HepG2 (cell line): ENCODE data around the gene IER5L. TPM values are rescaled to one million over a fixed set of nuclear protein-coding genes. Genes with fewer than 3 reads are reported as not detected.

Experiments used
- ARID2 ChIP-seq: sonication (generic); formaldehyde crosslinking; IDR thresholded peaks from 2 replicates; pipeline ENCODE4 v1.8.1; 2022; ENCODE audit warnings: mild to moderate bottlenecking, missing genetic modification reagents, borderline replicate concordance
- BRF2 ChIP-seq: sonication (generic); formaldehyde crosslinking; IDR thresholded peaks from 2 replicates; pipeline ENCODE4 v1.8.1; 2022; ENCODE audit warnings: mild to moderate bottlenecking, missing genetic modification reagents
- CBX1 ChIP-seq: IDR thresholded peaks from one replicate; pipeline ENCODE4 v1.6.1; 2016; ENCODE audit warnings: antibody characterized with exemption, low read depth
- CERS6 ChIP-seq: sonication (generic); formaldehyde crosslinking; IDR thresholded peaks from 2 replicates; pipeline ENCODE4 v1.5.0; 2020; ENCODE audit warnings: missing genetic modification reagents
- KAT7 ChIP-seq: IDR thresholded peaks from 2 replicates; pipeline ENCODE4 v1.6.1; 2018; ENCODE audit warnings: borderline replicate concordance, missing compliant biosample characterization
- KLF16 ChIP-seq, 2 experiments: sonication (generic) in 1 of 2; formaldehyde crosslinking in 1 of 2; IDR thresholded peaks; 2 replicates each; pipeline versions ENCODE4 v1.6.1 to v1.8.0; 2016 to 2023; ENCODE audit warnings: missing genetic modification reagents in 2 of 2, missing compliant biosample characterization in 1 of 2
- KLF9 ChIP-seq: IDR thresholded peaks from 2 replicates; pipeline ENCODE4 v1.6.1; 2016; ENCODE audit warnings: low read depth
- MTA1 ChIP-seq: sonication (generic); formaldehyde crosslinking; IDR thresholded peaks from 2 replicates; pipeline ENCODE4 v1.4.0; 2020; ENCODE audit warnings: missing genetic modification reagents, mild to moderate bottlenecking, borderline replicate concordance
- MYNN ChIP-seq: sonication (generic); formaldehyde crosslinking; IDR thresholded peaks from 2 replicates; pipeline ENCODE4 v1.4.0; 2020; ENCODE audit warnings: mild to moderate bottlenecking, low read depth, missing genetic modification reagents
- POGZ ChIP-seq: sonication (generic); formaldehyde crosslinking; IDR thresholded peaks from 2 replicates; pipeline ENCODE4 v1.4.0; 2020; ENCODE audit warnings: mild to moderate bottlenecking, missing genetic modification reagents
- PREB ChIP-seq: sonication (generic); formaldehyde crosslinking; IDR thresholded peaks from 2 replicates; pipeline ENCODE4 v1.4.0; 2020; ENCODE audit warnings: missing genetic modification reagents
- RELA ChIP-seq: sonication (generic); formaldehyde crosslinking; IDR thresholded peaks from 2 replicates; pipeline ENCODE4 v1.4.0; 2020; ENCODE audit warnings: missing genetic modification reagents
- RXRB ChIP-seq: IDR thresholded peaks from 2 replicates; pipeline ENCODE4 v1.6.1; 2016; ENCODE audit warnings: borderline replicate concordance, missing genetic modification reagents, missing compliant biosample characterization
- SMYD3 ChIP-seq: sonication (generic); formaldehyde crosslinking; IDR thresholded peaks from 2 replicates; pipeline ENCODE4 v1.8.1; 2023; ENCODE audit warnings: mild to moderate bottlenecking, missing genetic modification reagents
- ZFY ChIP-seq: sonication (generic); formaldehyde crosslinking; IDR thresholded peaks from 2 replicates; pipeline ENCODE4 v1.4.0; 2020; ENCODE audit warnings: missing genetic modification reagents
- ZNF280D ChIP-seq: sonication (generic); formaldehyde crosslinking; IDR thresholded peaks from 2 replicates; pipeline ENCODE4 v1.5.1; 2020; ENCODE audit warnings: mild to moderate bottlenecking, missing genetic modification reagents
- ZNF333 ChIP-seq: sonication (generic); formaldehyde crosslinking; IDR thresholded peaks from 2 replicates; pipeline ENCODE4 v1.4.0; 2020; ENCODE audit warnings: mild to moderate bottlenecking, missing genetic modification reagents, borderline replicate concordance
- ZNF614 ChIP-seq: IDR thresholded peaks from 2 replicates; pipeline ENCODE4 v1.6.1; 2018; ENCODE audit warnings: missing biosample characterization, missing genetic modification reagents, inconsistent platforms, borderline replicate concordance
- ZNF639 ChIP-seq: conservative IDR thresholded peaks from 2 replicates; pipeline ENCODE4 v1.6.1; 2018; ENCODE audit warnings: missing genetic modification reagents
- ZNF660 ChIP-seq: sonication (generic); formaldehyde crosslinking; IDR thresholded peaks from 2 replicates; pipeline ENCODE4 v1.5.1; 2020; ENCODE audit warnings: mild to moderate bottlenecking, low read depth, missing genetic modification reagents, borderline replicate concordance
- polyA plus RNA-seq, 8 experiments: library from polyadenylated mRNA; depleted of rRNA in 3 of 8; stranded (reverse) in 7 of 8; unstranded in 1 of 8; fragments of >200 nt; fragmentation: Illumina TruSeq in 4 of 8; extraction: Trizol in 4 of 8; gene quantifications; 2 replicates each; pipeline versions ENCODE4 v1.2.1 to v1.2.3, GENCODE V29; 2011 to 2016; ENCODE audit warnings: low read depth in 4 of 8, missing spikeins in 1 of 8, mixed read lengths in 1 of 8; ENCODE audit not compliant: insufficient read depth in 1 of 8
- total RNA-seq, 5 experiments: library from RNA; depleted of rRNA; stranded (reverse); fragments of >200 nt; fragmentation: Illumina TruSeq; extraction: Trizol; gene quantifications; 2 replicates each; pipeline ENCODE4 v1.2.3, GENCODE V29; 2016; ENCODE audit warnings: low read depth in 1 of 5

The IER5L gene
- total and polyA plus RNA-seq, 2 of the 13 experiments (the other 11 are each of a cell fraction or from before 2014, with no cell fraction given), result 1.8 to 3.3 TPM

GRCh38 chr9:129139233-129139992, 38.6 kb downstream of the IER5L start (continued):
- TF ChIP-seq BRF2 (CRISPR knock-in tag), result no peak
- no peak for TF ChIP-seq MYNN (CRISPR knock-in tag)
- no peak for TF ChIP-seq POGZ (CRISPR knock-in tag)
- no peak for TF ChIP-seq PREB
- TF ChIP-seq ZNF333, result 0 out of 2 replicates have a peak, but pooled peaks have one; percentile 50
- no peak for TF ChIP-seq CERS6 (CRISPR knock-in tag)
- 0 out of 4 replicates have a peak, but pooled peaks of 1 of the 2 experiments have one; percentile 38 for TF ChIP-seq KLF16 (CRISPR knock-in tag; IDR thresholded peaks at IDR 0.05)
- no peak for TF ChIP-seq MTA1
- no peak for TF ChIP-seq ZFY (CRISPR knock-in tag)
- peak; percentile 22; the same call in 1 of the 2 replicates for TF ChIP-seq ZNF280D (CRISPR knock-in tag)
- TF ChIP-seq ARID2 (CRISPR knock-in tag), result no peak
- no peak for TF ChIP-seq SMYD3
- no peak; the same call in 1 of the 2 replicates for TF ChIP-seq ZNF639 (CRISPR knock-in tag)
- TF ChIP-seq KAT7 (CRISPR knock-in tag), result peak; percentile 48; the same call in 1 of the 2 replicates
- no peak for TF ChIP-seq KLF9
- no peak for TF ChIP-seq RELA (CRISPR knock-in tag)
- no peak for TF ChIP-seq CBX1
- no peak for TF ChIP-seq ZNF614
- TF ChIP-seq ZNF660 (CRISPR knock-in tag), result no peak
- peak; percentile 26; the same call in 1 of the 2 replicates for TF ChIP-seq RXRB (CRISPR knock-in tag)
